H1 (cell line): ENCODE measurements around the gene VPS35L.

Experiments
- CREB1 ChIP-seq: IDR thresholded peaks from 2 replicates; pipeline ENCODE4 v1.6.1; 2012; ENCODE audit warnings: inconsistent platforms
- EP300 ChIP-seq, 2 experiments: IDR thresholded peaks; 1 replicate in 1 of 2; 2 replicates in 1 of 2; pipeline ENCODE4 v1.6.1; 2011 to 2012; ENCODE audit warnings: low read depth in 2 of 2, low read length in 2 of 2, mild to moderate bottlenecking in 2 of 2, borderline replicate concordance in 1 of 2, inconsistent platforms in 1 of 2, moderate library complexity in 1 of 2
- GTF2F1 ChIP-seq: IDR thresholded peaks from 2 replicates; pipeline ENCODE4 v1.6.1; 2012; ENCODE audit warnings: low read depth, low read length, improper control_type of control experiment, borderline replicate concordance
- POLR2A ChIP-seq, 2 experiments: IDR thresholded peaks; 1 replicate in 1 of 2; 2 replicates in 1 of 2; pipeline ENCODE4 v1.6.1; 2011; ENCODE audit warnings: low read depth in 2 of 2, low read length in 2 of 2, mild to moderate bottlenecking in 2 of 2; ENCODE audit errors: control extremely low read depth in 1 of 2
- RNF2 ChIP-seq: fragments of 200-900, 300-1000 bp; sonication (generic); IDR thresholded peaks from 2 replicates; pipeline ENCODE4 v1.7.1; 2016; ENCODE audit warnings: borderline replicate concordance, low read depth, mild to moderate bottlenecking, antibody characterized with exemption, low read length; ENCODE audit not compliant: poor library complexity, severe bottlenecking; ENCODE audit errors: missing control alignments
- TF ChIP-seq, protein P1 (sequence below), 3 experiments: IDR thresholded peaks; 1 replicate in 2 of 3; 2 replicates in 1 of 3; pipeline versions ENCODE4 v1.5.1 to v1.6.1; 2011; ENCODE audit warnings: low read length in 3 of 3, mild to moderate bottlenecking in 3 of 3, inconsistent platforms in 2 of 3, low read depth in 1 of 3, moderate library complexity in 1 of 3; ENCODE audit not compliant: insufficient read depth in 1 of 3; ENCODE audit errors: control extremely low read depth in 1 of 3

DNA sequence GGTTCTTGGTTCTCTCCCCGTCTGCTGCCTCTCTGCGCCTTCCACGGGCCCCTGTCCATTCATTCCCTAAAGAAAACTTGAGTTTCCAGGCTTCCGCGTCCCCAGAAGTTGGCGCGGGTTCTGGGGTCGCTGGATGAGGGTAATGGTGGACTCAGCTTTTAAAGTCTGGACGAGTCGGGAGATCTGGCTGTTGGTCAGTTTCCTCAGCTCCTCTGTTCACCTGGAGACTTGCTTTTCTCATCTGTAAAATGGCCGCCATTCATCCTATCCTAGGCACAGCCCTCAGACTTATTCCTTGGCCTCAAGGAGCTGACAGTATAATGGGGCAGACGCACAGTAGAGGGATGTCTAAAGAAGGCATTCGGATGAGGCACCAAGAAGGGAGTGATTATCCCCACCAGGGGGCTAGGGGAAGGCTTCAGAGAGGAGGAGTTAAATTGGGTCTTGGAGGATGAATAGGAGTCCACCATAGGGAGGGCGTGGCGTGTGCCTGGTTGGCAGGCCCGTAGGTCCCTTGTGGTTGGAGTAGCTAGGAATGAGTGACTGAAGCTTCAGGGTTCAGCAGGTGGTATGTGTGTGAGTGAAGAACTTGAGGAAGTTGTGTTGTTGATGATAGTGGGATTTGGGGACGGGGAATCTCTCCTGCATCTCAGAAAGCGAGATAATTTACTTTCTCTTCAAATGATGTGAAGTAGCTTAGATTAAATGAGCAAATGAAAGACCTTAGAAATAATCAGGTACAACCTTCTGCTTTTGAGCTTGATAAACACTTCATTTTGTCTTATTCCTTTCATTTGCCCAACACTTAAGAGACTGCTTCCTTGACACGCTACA, 652 bp downstream of the VPS35L start:
- TF ChIP-seq RNF2, result no peak
- TF ChIP-seq EP300 (IDR thresholded peaks at IDR 0.05; ENCODE audit: borderline replicate concordance in 1 of 2, low read depth in 2 of 2, low read length in 2 of 2), result no peak
- peak; percentile 79 to 88 for TF ChIP-seq POLR2A (IDR thresholded peaks at IDR 0.05; ENCODE audit: control extremely low read depth in 1 of 2, low read depth in 2 of 2, low read length in 2 of 2)
- TF ChIP-seq CREB1, result peak; percentile 13; the same call in 1 of the 2 replicates
- TF ChIP-seq, protein P1, sequence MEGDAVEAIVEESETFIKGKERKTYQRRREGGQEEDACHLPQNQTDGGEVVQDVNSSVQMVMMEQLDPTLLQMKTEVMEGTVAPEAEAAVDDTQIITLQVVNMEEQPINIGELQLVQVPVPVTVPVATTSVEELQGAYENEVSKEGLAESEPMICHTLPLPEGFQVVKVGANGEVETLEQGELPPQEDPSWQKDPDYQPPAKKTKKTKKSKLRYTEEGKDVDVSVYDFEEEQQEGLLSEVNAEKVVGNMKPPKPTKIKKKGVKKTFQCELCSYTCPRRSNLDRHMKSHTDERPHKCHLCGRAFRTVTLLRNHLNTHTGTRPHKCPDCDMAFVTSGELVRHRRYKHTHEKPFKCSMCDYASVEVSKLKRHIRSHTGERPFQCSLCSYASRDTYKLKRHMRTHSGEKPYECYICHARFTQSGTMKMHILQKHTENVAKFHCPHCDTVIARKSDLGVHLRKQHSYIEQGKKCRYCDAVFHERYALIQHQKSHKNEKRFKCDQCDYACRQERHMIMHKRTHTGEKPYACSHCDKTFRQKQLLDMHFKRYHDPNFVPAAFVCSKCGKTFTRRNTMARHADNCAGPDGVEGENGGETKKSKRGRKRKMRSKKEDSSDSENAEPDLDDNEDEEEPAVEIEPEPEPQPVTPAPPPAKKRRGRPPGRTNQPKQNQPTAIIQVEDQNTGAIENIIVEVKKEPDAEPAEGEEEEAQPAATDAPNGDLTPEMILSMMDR (IDR thresholded peaks at IDR 0.05; ENCODE audit: control extremely low read depth in 1 of 3, insufficient read depth in 1 of 3, low read depth in 1 of 3, low read length in 3 of 3), result peak in 1 of 3 experiments; percentile 36; a peak in 1 of 4 replicates
- TF ChIP-seq GTF2F1, result no peak
